Activated CD8-positive, alpha-beta memory T cell treated with anti-CD3 and anti-CD28 coated beads, Interleukin-2, amount 50 U/mL, for 1 hour (primary cell): ENCODE results near the gene LTBP2.

Experiments used
- DNase-seq: peaks from one replicate; pipeline ENCODE4 v3.0.0-alpha.2; 2020; ENCODE audit errors: extremely low read depth

The LTBP2 gene

DNA sequence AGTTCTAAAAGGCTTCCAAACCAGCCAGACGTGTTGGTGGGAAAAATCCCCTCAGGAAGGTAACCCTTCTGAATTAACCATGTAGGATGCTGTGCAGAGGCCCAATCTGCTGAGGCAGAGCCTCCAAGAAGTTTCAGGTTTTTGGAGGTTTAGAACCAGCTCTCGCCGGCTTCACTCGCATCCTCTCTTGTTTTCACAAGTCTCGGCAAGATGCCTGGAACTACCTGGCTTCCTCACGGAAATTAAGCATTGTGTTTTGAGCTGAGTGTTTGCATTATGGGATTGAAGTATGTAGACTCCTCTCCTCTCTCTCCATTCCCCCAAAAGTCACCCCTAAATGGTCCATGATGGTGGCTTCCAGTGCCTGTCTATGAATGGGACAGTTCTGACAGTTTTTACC, 20.6 kb downstream of the LTBP2 start:
- no peak for DNase-seq

DNA sequence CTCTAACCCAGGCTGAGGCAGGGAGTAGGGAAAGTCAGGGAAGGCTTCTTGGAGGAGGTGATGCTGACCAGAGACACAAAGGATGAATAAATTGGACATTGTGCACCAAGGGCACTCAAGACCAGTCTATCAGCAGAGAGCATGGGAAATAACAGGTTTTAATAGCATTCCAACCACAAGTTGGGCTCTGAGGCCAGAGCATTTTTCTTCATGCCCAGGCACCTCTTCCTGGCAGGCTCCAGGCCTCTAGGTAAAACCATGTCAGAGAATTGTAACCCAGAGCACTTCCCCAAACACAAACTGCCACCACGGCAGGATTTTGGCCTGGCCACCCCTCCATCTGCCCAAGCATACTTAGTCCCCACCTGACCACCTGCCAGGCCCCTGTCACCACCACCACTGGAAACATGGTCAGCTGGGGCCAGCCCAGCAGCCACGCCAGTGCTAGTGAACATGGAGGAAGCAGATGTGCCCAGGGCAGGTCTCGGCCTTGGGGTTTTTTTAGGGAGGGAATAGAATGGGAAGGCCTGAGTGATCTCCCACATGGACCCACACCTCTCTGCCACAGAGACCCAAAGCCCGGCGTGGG, 22.7 kb downstream of the LTBP2 start:
- no peak for DNase-seq

DNA sequence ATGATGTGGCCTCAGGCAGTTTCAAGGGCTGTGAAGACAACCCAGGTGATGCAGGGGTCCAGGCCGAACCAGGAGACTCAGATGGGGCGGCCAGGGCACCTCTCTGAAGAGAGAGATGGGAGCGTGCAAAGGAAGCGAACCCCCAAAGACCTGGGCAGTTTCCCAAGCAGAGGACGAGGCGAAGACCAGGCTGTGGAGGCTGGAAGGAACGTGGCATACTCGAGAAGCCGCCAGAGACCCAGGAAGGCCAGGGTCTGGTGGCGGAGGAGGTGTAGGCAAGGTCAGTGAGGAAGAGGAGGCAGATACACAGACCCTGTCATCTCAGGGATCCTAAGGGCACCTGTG, 24.7 kb downstream of the LTBP2 start:
- DNase-seq: no peak

DNA sequence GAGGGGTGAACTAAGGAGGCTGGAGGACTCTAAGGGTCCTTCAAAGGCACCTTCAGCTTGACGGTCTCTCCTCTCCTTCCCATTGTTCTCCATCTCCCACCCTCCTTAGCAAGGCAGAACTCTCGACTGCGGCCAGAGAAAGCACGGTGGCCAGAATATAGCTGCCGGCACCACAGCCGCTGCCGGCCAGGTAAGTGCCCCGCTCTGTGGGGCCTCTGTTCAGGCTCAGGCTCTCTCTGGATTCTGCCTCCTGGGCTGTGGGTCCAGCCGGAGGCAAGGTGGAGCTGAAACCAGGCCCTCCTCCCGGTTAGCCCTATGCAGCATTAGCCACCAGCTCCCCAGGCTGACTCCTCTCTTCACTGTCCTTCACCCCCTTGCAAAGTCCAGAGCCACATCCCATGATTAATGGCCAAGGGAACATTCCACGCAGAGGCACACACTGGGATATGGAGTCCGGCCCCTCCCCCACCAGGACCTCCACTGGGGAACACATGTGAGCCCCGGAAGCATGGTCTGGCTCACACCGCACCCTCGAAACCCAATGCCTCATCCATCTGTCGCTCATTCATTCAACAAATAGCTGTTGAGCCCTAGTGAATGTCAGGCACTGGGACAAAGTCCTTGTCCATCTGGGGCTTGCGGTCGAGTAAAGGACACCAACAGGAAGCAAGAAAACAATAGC, 25.2 kb downstream of the LTBP2 start:
- DNase-seq: no peak

DNA sequence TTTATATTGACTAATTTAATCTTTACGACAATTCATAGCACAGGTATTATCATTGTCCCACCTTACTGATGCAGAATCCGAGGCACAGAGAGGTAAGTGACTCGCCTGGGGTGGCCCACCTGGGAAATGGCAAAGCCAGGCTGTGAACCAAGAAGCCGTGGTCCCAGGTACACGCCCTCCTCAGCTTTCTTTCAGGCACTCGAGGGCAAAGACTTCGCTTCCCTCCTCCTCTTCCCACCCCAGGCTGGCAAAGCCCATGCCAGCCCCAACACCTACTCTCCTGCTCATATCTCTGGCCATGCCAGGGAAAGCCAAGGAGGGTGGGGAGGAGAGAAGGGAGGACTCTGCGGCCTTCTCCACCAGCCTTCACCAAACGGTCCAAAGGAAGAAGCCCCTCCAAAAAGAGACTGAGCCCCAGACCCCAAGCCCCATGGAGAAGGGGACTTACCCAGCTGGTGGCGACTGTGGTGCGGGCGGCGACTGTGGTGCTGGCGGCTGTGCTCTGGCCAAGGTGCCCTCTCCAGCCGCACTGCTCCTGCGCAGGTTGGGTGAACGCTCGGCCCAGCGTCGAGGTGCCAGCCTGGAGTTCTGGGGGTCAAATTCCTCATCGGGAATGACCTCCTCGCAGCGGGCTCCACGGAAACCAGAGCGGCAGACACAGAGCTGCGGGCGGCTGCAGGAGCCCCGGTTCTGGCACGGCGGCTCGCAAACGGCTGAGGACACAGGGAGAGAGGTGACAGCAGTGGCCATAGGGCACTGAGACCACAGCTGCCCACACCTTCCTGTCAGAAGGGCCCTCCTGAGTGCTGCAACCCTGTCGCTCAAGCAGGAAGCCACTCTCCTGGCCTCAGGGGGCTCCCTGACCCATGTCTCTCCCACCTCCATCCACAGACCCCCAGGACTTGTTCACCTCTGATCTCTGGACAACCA, 26.4 kb downstream of the LTBP2 start:
- no peak for DNase-seq

DNA sequence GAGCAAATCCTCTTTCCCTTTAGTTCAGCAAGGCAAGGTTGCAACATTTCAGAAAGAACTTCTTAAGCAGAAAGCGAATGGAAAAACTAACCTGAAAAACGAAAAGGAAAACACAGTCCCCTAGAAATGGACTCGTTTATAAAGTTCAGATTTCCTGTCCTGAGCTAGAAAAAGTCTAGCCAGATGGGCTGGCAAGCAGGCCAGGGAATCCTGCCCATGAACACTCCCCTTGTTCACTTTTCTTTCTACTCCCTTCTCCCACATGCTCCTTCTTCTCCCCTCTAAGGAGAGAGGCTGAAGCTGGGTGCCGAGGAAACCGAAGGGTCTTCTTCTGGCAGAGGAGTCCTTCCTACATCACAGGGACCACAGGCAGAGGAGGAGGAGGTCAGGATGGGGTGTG, 27.1 kb downstream of the LTBP2 start:
- DNase-seq: no peak

DNA sequence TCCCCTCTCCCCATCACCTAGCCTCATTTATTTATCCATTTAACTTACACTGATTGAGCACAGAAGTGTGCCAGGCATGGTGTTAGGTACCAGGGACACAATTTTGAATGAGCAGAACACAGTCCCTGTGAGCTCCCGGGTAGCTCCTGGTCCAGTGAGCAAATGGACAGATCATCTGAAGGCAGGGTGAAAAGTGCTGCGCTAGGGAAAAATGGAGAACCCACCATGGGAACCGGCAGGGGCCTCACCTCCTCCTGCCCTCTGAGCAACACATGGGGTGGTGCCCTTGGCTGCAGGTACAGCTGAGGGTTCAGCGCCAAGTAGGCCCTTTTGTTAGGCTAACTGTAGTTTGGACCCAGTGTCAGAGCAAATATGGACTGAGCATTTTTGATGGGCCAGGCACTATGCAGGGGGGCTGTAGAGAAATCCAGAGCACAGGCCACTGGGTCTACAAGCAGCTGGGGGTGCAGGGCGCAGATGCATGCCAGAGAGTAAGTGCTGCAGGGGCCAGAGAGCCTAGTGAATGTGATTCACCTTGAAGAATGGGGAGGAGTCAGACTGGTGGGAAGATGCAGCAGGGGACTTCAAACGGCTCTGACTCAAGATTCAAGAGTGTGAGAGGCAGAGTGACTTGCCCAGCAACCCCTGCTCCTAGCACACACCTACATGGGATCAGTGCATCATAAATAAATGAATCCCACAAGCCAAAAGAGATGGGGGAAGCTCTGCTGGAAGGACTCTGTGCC, 28.2 kb downstream of the LTBP2 start:
- DNase-seq: no peak

DNA sequence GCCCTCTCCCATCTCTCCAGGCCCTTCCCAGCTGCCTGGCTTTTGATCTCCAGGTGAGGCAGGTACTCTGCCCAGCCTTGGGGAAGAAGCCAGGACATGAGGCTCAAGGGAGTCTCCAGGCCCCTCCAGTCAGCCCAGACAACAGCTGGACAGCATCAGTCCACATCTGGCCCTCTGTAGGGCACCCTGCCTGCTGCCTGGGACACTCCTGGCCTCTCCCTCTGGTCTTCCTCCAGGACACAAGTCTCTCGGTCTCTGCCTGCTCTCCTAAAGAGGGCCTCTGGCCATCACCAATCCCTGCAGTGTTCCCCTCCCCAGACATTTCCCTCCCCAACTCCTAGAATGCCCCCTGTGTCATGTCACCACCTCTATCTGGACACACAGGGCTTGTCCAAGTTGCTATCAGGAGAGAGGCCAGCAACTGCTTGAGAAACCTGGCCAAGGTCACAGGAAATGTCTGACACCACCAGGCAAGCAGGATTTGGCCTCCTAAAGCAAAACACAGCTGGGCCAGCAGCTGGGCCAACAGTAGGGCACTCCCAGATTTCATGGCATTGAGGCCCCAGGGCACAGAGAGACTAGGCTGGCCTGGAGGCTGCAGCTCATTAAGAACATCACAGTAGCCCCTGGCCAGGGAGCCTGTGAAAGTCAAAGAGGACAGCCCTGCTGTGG, 29.0 kb downstream of the LTBP2 start:
- no peak for DNase-seq

DNA sequence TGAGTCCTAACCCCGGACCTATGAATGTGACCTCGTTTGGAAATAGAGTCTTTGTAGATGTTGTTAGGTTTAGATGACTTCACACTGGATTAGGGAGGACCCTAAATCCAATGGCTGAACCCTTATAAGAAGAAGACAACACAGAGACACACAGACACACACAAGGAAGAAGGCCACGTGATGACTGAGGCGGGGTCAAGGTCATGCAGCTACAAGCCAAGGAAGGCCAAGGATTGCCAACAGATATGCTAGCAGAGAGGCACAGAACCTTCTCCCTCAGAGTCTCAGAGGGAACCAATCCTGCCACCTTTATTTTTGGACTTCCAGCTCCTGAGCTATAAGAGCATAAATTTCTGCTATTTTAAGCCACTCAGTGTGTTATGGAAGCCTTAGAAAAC, 31.8 kb downstream of the LTBP2 start:
- no peak for DNase-seq

- no peak for DNase-seq
Observed at GRCh38 chr14:74579447-74580274, 32.4 kb downstream of the LTBP2 start.

DNA sequence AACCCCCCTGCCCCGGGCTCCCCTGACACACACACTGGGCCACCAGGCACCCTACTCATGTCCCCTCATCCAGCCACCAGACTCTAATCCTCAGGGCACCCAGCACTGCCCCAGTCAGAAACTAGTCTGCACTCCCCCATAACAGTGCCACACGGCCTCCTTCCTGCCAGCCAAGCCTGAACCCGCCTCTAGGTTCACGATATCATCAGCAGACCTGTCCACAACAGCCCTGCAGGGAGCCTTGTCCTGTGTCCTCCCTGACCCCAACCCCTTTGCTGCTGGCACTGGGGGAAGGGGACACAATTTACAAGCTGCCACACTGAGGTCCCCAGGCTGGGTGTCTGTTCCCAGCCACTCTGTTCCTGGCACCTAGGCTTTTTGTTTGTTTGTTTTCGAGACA, 33.6 kb downstream of the LTBP2 start:
- DNase-seq: no peak

GRCh38 chr14:74577948-74578275, 34.1 kb downstream of the LTBP2 start:
- no peak for DNase-seq

DNA sequence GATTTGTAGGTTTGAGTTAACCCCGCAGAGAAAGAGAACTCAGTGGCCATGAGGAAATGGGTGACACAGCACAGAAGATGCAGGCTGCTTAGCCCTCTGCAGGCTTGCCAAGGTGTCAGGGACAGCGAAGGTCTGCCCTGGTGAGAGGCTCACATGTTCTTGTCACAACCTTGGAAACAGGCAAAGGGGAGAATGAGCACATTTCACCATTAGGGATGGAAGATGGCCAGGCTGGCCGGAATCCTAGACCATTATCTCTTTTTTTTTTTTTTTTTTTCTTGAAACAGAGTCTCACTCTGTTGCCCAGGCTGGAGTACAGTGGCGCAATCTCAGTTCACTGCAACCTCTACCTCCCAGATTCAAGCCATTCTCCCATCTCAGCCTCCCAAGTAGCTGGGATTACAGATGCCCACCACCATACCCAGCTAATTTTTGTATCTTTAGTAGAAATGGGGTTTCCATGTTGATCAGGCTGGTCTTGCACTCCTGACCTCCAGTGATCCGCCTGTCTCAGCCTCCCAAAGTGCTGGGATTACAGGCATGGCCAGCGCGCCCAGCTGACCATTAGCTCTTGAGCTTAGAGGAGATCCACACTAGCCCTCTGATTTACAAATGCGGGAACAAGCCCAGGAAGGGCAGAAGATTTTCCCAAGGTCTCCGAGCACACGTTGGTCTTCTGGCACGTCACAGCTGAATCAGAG, 34.6 kb downstream of the LTBP2 start:
- no peak for DNase-seq

DNA sequence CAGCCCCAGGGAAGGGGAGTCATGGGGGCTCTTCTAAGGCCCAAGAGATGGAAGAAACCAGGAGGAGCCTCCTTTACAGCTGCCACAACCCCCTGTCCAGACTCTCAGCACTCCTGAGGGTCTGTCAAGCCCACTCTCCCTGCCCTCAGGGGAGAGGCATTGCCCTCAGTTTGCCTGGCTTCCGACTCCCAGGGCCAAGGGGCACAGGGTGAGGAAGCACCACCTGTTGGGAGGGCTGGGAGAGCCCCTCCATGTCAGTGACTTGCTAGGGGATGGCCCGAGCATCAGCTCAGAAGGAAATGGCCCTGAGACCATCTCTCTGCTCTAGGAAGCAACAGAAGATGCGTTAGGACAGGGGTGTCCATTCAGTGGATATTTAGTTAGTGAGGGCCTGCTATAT, 36.1 kb downstream of the LTBP2 start:
- no peak for DNase-seq

DNA sequence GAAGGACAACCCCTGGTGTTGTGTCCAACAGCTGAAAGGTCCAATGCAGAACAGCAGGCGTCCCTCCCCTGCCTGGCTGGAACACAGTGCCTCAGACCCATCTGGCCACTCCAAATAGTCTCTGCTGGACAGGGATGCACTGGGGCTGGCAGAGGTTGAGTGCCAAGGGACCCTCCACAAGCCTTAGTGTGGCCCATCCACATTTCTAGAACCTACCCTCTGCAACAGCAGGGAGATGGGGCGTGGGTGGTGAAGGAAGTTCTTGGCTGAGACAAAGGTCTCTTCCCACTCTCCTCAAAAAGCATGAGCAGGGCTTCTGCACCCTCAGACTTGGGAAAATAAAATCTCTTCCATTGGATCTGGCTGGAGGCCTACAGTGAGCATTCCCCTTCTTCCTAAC, 36.5 kb downstream of the LTBP2 start:
- DNase-seq: no peak

DNA sequence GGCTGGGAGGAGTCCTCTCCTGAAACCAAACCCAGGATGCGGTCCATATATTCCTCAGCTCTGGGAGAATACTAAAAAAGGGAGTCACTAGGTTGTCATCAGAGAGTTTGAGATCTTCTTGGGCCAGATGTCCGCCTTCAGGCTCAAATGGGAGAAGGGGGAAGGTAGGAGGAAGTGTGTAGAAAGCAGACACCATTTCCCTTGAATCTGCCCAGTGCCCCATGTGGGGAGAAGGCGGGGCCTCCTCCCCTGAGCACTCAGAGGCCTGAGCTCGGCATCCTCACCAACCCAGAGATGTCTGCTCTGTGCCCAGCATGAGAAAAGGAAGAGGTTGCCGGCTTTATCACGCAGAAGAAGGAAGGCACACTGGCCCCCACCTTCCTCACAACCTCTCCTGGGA, 37.3 kb downstream of the LTBP2 start:
- DNase-seq: no peak

DNA sequence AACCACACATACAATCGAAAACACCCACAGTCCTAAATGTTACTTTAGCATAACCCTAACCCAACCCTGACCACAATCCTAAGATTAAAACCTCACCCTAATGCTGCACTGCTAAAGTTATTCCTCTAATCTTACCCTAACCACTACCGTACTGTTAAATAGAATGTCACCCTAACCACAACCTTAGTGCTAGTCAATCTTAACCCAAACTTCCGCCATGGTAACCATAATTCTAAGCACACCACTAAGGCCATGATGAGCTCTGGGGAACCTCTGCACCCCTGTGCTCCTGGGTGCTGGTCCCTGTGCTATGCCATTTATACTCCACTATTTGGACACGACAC, 38.0 kb downstream of the LTBP2 start:
- DNase-seq: no peak

DNA sequence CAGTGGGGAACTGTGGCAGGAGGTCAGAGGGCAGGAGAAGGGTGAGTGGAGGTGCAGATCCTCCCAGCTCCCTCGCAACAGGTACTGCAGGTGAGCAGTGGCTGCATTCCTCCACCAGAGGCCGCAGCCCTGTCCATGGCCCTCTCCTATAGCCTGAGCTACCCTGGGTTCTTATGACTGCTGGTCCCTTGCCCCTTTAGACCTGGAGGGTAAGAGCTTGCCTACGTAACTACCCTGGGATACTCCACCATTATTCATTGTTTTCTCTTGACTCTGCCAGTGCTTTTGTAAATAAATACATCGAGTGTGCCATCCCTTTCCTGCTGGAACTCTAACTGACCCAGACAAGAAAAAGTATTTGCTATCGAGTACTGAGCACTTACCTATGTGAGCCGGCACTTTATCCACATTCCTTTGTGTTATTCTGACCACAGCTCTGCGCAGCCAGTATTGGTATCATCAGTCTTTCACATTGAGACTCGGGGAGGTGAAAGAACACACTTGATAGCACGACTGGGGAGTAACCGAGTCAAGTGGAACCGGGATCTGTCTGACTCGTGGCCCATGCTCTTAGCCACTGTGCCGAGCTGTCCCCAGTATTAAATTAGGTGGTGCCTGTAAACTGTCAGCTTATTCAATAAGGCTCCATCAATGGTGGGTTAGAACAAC, 38.5 kb downstream of the LTBP2 start:
- no peak for DNase-seq

- DNase-seq: no peak
Observed at GRCh38 chr14:74572726-74573301, 39.2 kb downstream of the LTBP2 start.
